Tibial nerve (tissue), 4 donors: ENCODE data around the gene SPTLC2. TPM values are rescaled to one million over a fixed set of nuclear protein-coding genes. Genes with fewer than 3 reads are reported as not detected.

ENCODE experiments used
- DNase-seq, 2 donors: peaks; one replicate each; pipeline ENCODE4 v3.0.0-alpha.2; 2019; ENCODE audit warnings: low spot score in 2 of 2
- H3K27ac ChIP-seq, 4 donors: fragments of 200-600 bp; sonication (generic) in 3 of 4; one replicate each; pipeline ENCODE4 v1.5.1; 2017 to 2019; ENCODE audit warnings: mild to moderate bottlenecking in 1 of 4
- H3K27me3 ChIP-seq, 2 donors: fragments of 200-600 bp; sonication (generic) in 1 of 2; one replicate each; pipeline versions ENCODE4 v1.5.1 to v1.6.0; 2017 to 2019
- H3K36me3 ChIP-seq, 3 donors: fragments of 200-600 bp; sonication (generic); one replicate each; pipeline ENCODE4 v1.5.1; 2018 to 2019
- H3K4me1 ChIP-seq, 4 donors: fragments of 200-600 bp; sonication (generic) in 3 of 4; one replicate each; pipeline ENCODE4 v1.5.1; 2017 to 2019
- H3K4me3 ChIP-seq, 4 donors: fragments of 200-600 bp; sonication (generic) in 3 of 4; one replicate each; pipeline ENCODE4 v1.5.1; 2017 to 2019; ENCODE audit warnings: mild to moderate bottlenecking in 1 of 4, moderate library complexity in 1 of 4
- H3K9me3 ChIP-seq, 4 donors: fragments of 200-600 bp; sonication (generic) in 3 of 4; one replicate each; pipeline ENCODE4 v1.5.1; 2017 to 2019
- EP300 ChIP-seq, 2 donors: sonication (generic); formaldehyde crosslinking; IDR thresholded peaks; one replicate each; pipeline ENCODE4 v1.6.1; 2017; ENCODE audit warnings: antibody characterized with exemption in 2 of 2, mild to moderate bottlenecking in 1 of 2
- POLR2A ChIP-seq, 2 donors: fragments of 450-650 bp; IDR thresholded peaks; one replicate each; pipeline ENCODE4 v1.6.1; 2017; ENCODE audit warnings: antibody characterized with exemption in 2 of 2, mild to moderate bottlenecking in 2 of 2, moderate library complexity in 2 of 2
- WGBS, 2 donors: methylation state at CpG; one replicate each; pipeline ENCODE4 v1.1.5; 2018; 5-methylcytosine and 5-hydroxymethylcytosine counted together
- total RNA-seq, 4 donors: library from RNA; depleted of rRNA; stranded (reverse); fragments of >200 nt; gene quantifications; one replicate each; pipeline ENCODE4 v1.1.0, GENCODE V29; 2016
- TF ChIP-seq, protein P1 (sequence below), 5 experiments: fragments of 200-600 bp in 3 of 5; fragments of 450-650 bp in 2 of 5; sonication (generic) in 3 of 5; IDR thresholded peaks; one replicate each; pipeline ENCODE4 v1.5.1; 2016 to 2019; ENCODE audit warnings: antibody characterized with exemption in 5 of 5, mild to moderate bottlenecking in 3 of 5, moderate library complexity in 2 of 5

The SPTLC2 gene
- total RNA-seq, 4 donors from 2014 or later, result 25.5 to 45.2 (median 29.7) TPM

GRCh38 chr14:77523109-77523508 lies 93.3 kb downstream of the SPTLC2 start:
- no peak overlapping the region for H3K27ac ChIP-seq
- no peaks in the 10 kb centered on the region for H3K9me3 ChIP-seq
- no peak for DNase-seq
- H3K36me3 ChIP-seq, result peaks cover 0 to 48% (median 9%) of the 10 kb centered on the region in 3 donors
- H3K4me1 ChIP-seq, result no peaks in the 10 kb centered on the region
- WGBS, 2 donors, result 76 to 84% methylated on average over 3 of the region's 3 CpGs
- no peak overlapping the region for H3K4me3 ChIP-seq
- H3K27me3 ChIP-seq, result no peaks in the 10 kb centered on the region
- TF ChIP-seq POLR2A (IDR thresholded peaks at IDR 0.05) (no peak), EP300 (IDR thresholded peaks at IDR 0.05) (no peak)
- TF ChIP-seq, protein P1, sequence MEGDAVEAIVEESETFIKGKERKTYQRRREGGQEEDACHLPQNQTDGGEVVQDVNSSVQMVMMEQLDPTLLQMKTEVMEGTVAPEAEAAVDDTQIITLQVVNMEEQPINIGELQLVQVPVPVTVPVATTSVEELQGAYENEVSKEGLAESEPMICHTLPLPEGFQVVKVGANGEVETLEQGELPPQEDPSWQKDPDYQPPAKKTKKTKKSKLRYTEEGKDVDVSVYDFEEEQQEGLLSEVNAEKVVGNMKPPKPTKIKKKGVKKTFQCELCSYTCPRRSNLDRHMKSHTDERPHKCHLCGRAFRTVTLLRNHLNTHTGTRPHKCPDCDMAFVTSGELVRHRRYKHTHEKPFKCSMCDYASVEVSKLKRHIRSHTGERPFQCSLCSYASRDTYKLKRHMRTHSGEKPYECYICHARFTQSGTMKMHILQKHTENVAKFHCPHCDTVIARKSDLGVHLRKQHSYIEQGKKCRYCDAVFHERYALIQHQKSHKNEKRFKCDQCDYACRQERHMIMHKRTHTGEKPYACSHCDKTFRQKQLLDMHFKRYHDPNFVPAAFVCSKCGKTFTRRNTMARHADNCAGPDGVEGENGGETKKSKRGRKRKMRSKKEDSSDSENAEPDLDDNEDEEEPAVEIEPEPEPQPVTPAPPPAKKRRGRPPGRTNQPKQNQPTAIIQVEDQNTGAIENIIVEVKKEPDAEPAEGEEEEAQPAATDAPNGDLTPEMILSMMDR (IDR thresholded peaks at IDR 0.05), result no peak

GRCh38 chr14:77520555-77520954 lies 95.9 kb downstream of the SPTLC2 start:
- WGBS, 2 donors, result 89 to 95% methylated on average over 4 of the region's 4 CpGs
- H3K36me3 ChIP-seq, result peaks cover 0 to 69% (median 20%) of the 10 kb centered on the region in 3 donors

DNA sequence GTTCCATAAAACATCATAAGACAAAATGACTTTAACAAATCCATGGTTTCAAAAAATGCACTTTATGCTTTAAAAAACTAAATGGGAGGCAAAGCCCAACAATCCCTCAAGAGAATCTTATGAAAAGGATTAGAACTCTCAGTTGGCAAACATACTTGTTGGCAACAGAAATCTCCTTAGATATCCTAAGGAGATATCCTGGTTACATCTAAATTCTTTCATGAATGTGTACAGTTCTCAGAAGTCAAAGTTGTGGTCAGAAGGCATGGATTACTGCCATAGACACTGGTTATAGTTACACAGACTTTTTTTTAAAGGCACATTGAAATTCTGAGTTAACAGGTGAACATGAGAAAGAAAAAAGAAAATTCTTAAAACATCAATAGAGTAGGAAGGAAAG lies 100.3 kb downstream of the SPTLC2 start:
- H3K4me3 ChIP-seq, result no peak overlapping the region
- peaks cover 0 to 84% (median 25%) of the 10 kb centered on the region in 3 donors for H3K36me3 ChIP-seq
- H3K9me3 ChIP-seq, result no peaks in the 10 kb centered on the region
- H3K27ac ChIP-seq, result no peak overlapping the region
- H3K4me1 ChIP-seq, result no peaks in the 10 kb centered on the region
- no peak for TF ChIP-seq POLR2A (IDR thresholded peaks at IDR 0.05)
- TF ChIP-seq EP300 (IDR thresholded peaks at IDR 0.05), result no peak
- TF ChIP-seq, protein P1 (IDR thresholded peaks at IDR 0.05), result no peak
- DNase-seq, result no peak
- H3K27me3 ChIP-seq, result no peaks in the 10 kb centered on the region

More at GRCh38 chr14:77520555-77520954, 95.9 kb downstream of the SPTLC2 start:
- no peak overlapping the region for H3K27ac ChIP-seq
- no peaks in the 10 kb centered on the region for H3K4me1 ChIP-seq
- TF ChIP-seq POLR2A (IDR thresholded peaks at IDR 0.05), result no peak
- TF ChIP-seq EP300 (IDR thresholded peaks at IDR 0.05), result no peak
- TF ChIP-seq, protein P1 (IDR thresholded peaks at IDR 0.05), result no peak
- DNase-seq, result no peak
- H3K27me3 ChIP-seq, result no peaks in the 10 kb centered on the region
- H3K9me3 ChIP-seq, result no peaks in the 10 kb centered on the region
- H3K4me3 ChIP-seq, result no peak overlapping the region

- Histone ChIP-seq H3K4me3 (no peak overlapping the region), H3K36me3 (peaks cover 0 to 84% (median 5%) of the 10 kb centered on the region in 3 donors), H3K27me3 (no peaks in the 10 kb centered on the region), H3K27ac (no peak overlapping the region), H3K4me1 (no peaks in the 10 kb centered on the region), H3K9me3 (no peaks in the 10 kb centered on the region)
- whole genome bisulfite sequencing, 2 donors, result 92 to 93% methylated on average over 8 of the region's 8 CpGs
- TF ChIP-seq, protein P1 (IDR thresholded peaks at IDR 0.05), result no peak
- TF ChIP-seq POLR2A (IDR thresholded peaks at IDR 0.05) (no peak), EP300 (IDR thresholded peaks at IDR 0.05) (no peak)
- no peak for DNase-seq
Measured at GRCh38 chr14:77511486-77512162, 104.8 kb downstream of the SPTLC2 start.

GRCh38 chr14:77509366-77509765 lies 107.1 kb downstream of the SPTLC2 start:
- no peak overlapping the region for H3K27ac ChIP-seq
- no peaks in the 10 kb centered on the region for H3K27me3 ChIP-seq

More at GRCh38 chr14:77509366-77509765, 107.1 kb downstream of the SPTLC2 start:
- Histone ChIP-seq H3K36me3 (peaks cover 0 to 74% (median 5%) of the 10 kb centered on the region in 3 donors), H3K4me3 (no peak overlapping the region), H3K9me3 (peaks cover 0 to under 1% (median 0%) of the 10 kb centered on the region in 4 donors), H3K4me1 (no peaks in the 10 kb centered on the region)
- 81 to 93% methylated on average over 4 of the region's 4 CpGs for WGBS, 2 donors
- no peak for DNase-seq
- TF ChIP-seq, protein P1 (IDR thresholded peaks at IDR 0.05), result no peak
- TF ChIP-seq POLR2A (IDR thresholded peaks at IDR 0.05) (no peak), EP300 (IDR thresholded peaks at IDR 0.05) (no peak)
